ENCODE data around the gene TGFBR2. TPM values are rescaled to one million over a fixed set of nuclear protein-coding genes. Genes with fewer than 3 reads are reported as not detected.

TGFBR2 gene
- polyA plus RNA-seq, 1 donor (not counting 4 experiments of a cell fraction or from before 2014, with no cell fraction given), result 303 TPM

DNA sequence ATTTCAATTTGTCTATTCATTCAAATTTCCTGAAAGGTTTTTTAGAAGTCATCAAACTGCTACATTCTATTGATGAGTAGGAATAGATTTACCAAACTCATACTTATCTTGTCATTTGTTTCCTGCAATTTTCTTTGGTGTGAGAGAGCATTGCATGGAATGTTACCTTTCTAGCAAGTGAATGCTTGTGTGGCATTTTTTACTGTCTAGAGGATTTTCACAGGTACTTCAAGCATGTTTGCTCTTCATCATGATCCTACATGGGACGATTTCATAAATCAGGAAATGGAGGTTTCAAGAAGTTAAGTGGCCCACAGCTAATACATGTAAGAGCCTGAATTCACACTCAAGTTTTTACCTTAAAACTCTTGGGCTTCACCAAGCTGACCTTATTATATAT lies 26.1 kb downstream of the TGFBR2 start:
- DNase-seq (ENCODE audit: low read depth, low spot score), result no peak
- no peak overlapping the region for H3K4me2 ChIP-seq (ENCODE audit: control insufficient read depth, extremely low read depth, insufficient read depth, low read depth, low read length)
- no peaks in the 10 kb centered on the region for H3K9me3 ChIP-seq (ENCODE audit: control insufficient read depth, low read depth, low read length)
- H4K20me1 ChIP-seq (ENCODE audit: control insufficient read depth, extremely low read depth, insufficient read depth, low read length), result peaks cover 14% of the 10 kb centered on the region
- no peak for TF ChIP-seq EZH2 (IDR thresholded peaks at IDR 0.05; ENCODE audit: low read length)
- no peak for TF ChIP-seq CTCF (optimal IDR thresholded peaks at IDR 0.05 in 1 of 3, IDR thresholded peaks at IDR 0.05 in 1 of 3, conservative IDR thresholded peaks at IDR 0.05 in 1 of 3; ENCODE audit: extremely low read depth in 1 of 3, insufficient read depth in 2 of 3, low read length in 3 of 3)
- dilution Hi-C loops (cut with MboI; ENCODE audit: extremely low pct_ligation_motif_present, low sequenced_read_pairs), result no loop called here
- no peaks in the 10 kb centered on the region for H3K9me1 ChIP-seq (ENCODE audit: control insufficient read depth, extremely low read depth, insufficient read depth, low read length)
- no peak overlapping the region for H2AFZ ChIP-seq (ENCODE audit: control insufficient read depth, low read length)
- H3K9ac ChIP-seq (ENCODE audit: control insufficient read depth, extremely low read depth, insufficient read depth, low read length), result no peak overlapping the region
- no peak for FAIRE-seq
- peaks cover 38% of the 10 kb centered on the region for H3K4me1 ChIP-seq (ENCODE audit: control insufficient read depth, extremely low read depth, insufficient read depth, low read length)
- H3K36me3 ChIP-seq (ENCODE audit: control insufficient read depth in 2 of 2, extremely low read depth in 1 of 2, insufficient read depth in 2 of 2, low read length in 2 of 2), result peaks cover 10 to 21% of the 10 kb centered on the region in 2 experiments
- no peaks in the 10 kb centered on the region for H3K27me3 ChIP-seq (ENCODE audit: control insufficient read depth, extremely low read depth, insufficient read depth, low read length)
- H3K79me2 ChIP-seq (ENCODE audit: control insufficient read depth, insufficient read depth, low read length), result peaks cover 100% of the 10 kb centered on the region
- H3K4me3 ChIP-seq (ENCODE audit: control insufficient read depth in 2 of 3, extremely low read depth in 1 of 3, insufficient read depth in 2 of 3, low read depth in 1 of 3, low read length in 3 of 3), result no peak overlapping the region
- no peak overlapping the region for H3K27ac ChIP-seq (ENCODE audit: control insufficient read depth, insufficient read depth, low read length)

- no peaks in the 10 kb centered on the region for H3K9me3 ChIP-seq (ENCODE audit: control insufficient read depth, low read depth, low read length)
- no peak overlapping the region for H3K4me2 ChIP-seq (ENCODE audit: control insufficient read depth, extremely low read depth, insufficient read depth, low read depth, low read length)
- H3K4me1 ChIP-seq (ENCODE audit: control insufficient read depth, extremely low read depth, insufficient read depth, low read length), result peaks cover 26% of the 10 kb centered on the region
- peaks cover 18% of the 10 kb centered on the region for H4K20me1 ChIP-seq (ENCODE audit: control insufficient read depth, extremely low read depth, insufficient read depth, low read length)
- no peak for FAIRE-seq
- H3K9ac ChIP-seq (ENCODE audit: control insufficient read depth, extremely low read depth, insufficient read depth, low read length), result no peak overlapping the region
- TF ChIP-seq CTCF (optimal IDR thresholded peaks at IDR 0.05 in 1 of 3, IDR thresholded peaks at IDR 0.05 in 1 of 3, conservative IDR thresholded peaks at IDR 0.05 in 1 of 3; ENCODE audit: extremely low read depth in 1 of 3, insufficient read depth in 2 of 3, low read length in 3 of 3), result no peak
- TF ChIP-seq EZH2 (IDR thresholded peaks at IDR 0.05; ENCODE audit: low read length), result no peak
- H3K9me1 ChIP-seq (ENCODE audit: control insufficient read depth, extremely low read depth, insufficient read depth, low read length), result no peaks in the 10 kb centered on the region
- no peak for DNase-seq (ENCODE audit: low read depth, low spot score)
- no peak overlapping the region for H3K27ac ChIP-seq (ENCODE audit: control insufficient read depth, insufficient read depth, low read length)
- dilution Hi-C loops (cut with MboI; ENCODE audit: extremely low pct_ligation_motif_present, low sequenced_read_pairs), result no loop called here
- H3K27me3 ChIP-seq (ENCODE audit: control insufficient read depth, extremely low read depth, insufficient read depth, low read length), result no peaks in the 10 kb centered on the region
- H3K36me3 ChIP-seq (ENCODE audit: control insufficient read depth in 2 of 2, extremely low read depth in 1 of 2, insufficient read depth in 2 of 2, low read length in 2 of 2), result peaks cover 10 to 23% of the 10 kb centered on the region in 2 experiments
- H2AFZ ChIP-seq (ENCODE audit: control insufficient read depth, low read length), result no peak overlapping the region
- no peak overlapping the region for H3K4me3 ChIP-seq (ENCODE audit: control insufficient read depth in 2 of 3, extremely low read depth in 1 of 3, insufficient read depth in 2 of 3, low read depth in 1 of 3, low read length in 3 of 3)
- H3K79me2 ChIP-seq (ENCODE audit: control insufficient read depth, insufficient read depth, low read length), result peaks cover 100% of the 10 kb centered on the region
Observed at GRCh38 chr3:30633718-30634117, 27.3 kb downstream of the TGFBR2 start.

Data from keratinocyte (primary cell).